RWPE2 (cell line): ENCODE results near the gene PTPN6.
A peak's percentile ranks its signal among the peaks of the same experiment; 100 is the strongest.

Experiments
- ATAC-seq: fragments of 200-7000 bp; cut with Tn5 transposase; 3 replicates; pipeline ENCODE4 v1.9.1; 2021; ENCODE audit warnings: low read depth
- DNase-seq: peaks from one replicate; pipeline ENCODE4 v3.0.0-alpha.2; 2020; ENCODE audit warnings: low spot score
- H3K27ac ChIP-seq: fragments of 450-650 bp; 2 replicates; pipeline ENCODE4 v1.5.1; 2017; ENCODE audit warnings: mild to moderate bottlenecking; ENCODE audit not compliant: poor library complexity, severe bottlenecking
- H3K27me3 ChIP-seq: fragments of 250-450 bp; sonication (Bioruptor Pico); 2 replicates; pipeline ENCODE4 v1.5.1; 2021; ENCODE audit warnings: mild to moderate bottlenecking, moderate library complexity; ENCODE audit not compliant: insufficient read depth, poor library complexity, severe bottlenecking
- H3K36me3 ChIP-seq: fragments of 250-450 bp; sonication (Bioruptor Pico); 2 replicates; pipeline ENCODE4 v1.5.1; 2020; ENCODE audit warnings: low read depth, mild to moderate bottlenecking, moderate library complexity
- H3K4me1 ChIP-seq: fragments of 250-450 bp; sonication (Bioruptor Pico); 2 replicates; pipeline ENCODE4 v1.5.1; 2021; ENCODE audit warnings: mild to moderate bottlenecking, moderate library complexity; ENCODE audit not compliant: insufficient read depth, poor library complexity, severe bottlenecking
- H3K4me3 ChIP-seq: fragments of 250-450 bp; sonication (Bioruptor Pico); 2 replicates; pipeline ENCODE4 v1.5.1; 2021; ENCODE audit warnings: mild to moderate bottlenecking, moderate library complexity; ENCODE audit not compliant: severe bottlenecking
- H3K9me3 ChIP-seq: fragments of 250-450 bp; sonication (Bioruptor Pico); 2 replicates; pipeline ENCODE4 v1.5.1; 2021; ENCODE audit warnings: mild to moderate bottlenecking, moderate library complexity; ENCODE audit not compliant: severe bottlenecking
- TF ChIP-seq, protein P1 (sequence below): fragments of 450-650 bp; IDR thresholded peaks from one replicate; pipeline ENCODE4 v1.5.1; 2017; ENCODE audit warnings: mild to moderate bottlenecking, moderate library complexity; ENCODE audit not compliant: poor library complexity, severe bottlenecking

PTPN6 gene

DNA sequence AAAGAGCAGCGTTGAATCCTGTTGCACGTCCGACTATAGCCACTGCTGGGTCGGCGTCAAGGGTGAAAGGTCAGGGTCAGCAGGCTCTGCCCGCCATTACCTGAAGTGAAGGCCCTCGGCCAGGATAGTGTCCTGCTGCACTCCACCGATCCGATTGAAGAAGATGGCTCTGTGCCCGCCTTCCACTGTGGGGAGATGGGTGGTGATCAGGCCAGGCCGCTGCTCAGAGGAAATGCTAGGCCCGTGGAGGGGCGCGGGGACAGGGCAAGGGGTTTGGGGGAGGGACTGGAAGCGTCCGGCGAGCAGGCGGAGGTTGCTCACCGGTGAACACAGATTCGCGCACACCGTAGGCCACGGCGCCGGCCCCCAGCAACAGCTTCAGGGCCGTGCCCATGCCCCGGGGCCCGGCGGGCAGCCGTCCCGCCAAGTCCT lies 19.0 kb downstream of the PTPN6 start:
- Histone ChIP-seq H3K36me3 (peaks cover 73% of the 10 kb centered on the region), H3K4me3 (peak overlapping the region; percentile 94), H3K27ac (peak overlapping the region; percentile 71), H3K27me3 (no peaks in the 10 kb centered on the region), H3K9me3 (no peaks in the 10 kb centered on the region), H3K4me1 (peaks cover 7% of the 10 kb centered on the region)
- ATAC-seq = peak; percentile 51
- TF ChIP-seq, protein P1, sequence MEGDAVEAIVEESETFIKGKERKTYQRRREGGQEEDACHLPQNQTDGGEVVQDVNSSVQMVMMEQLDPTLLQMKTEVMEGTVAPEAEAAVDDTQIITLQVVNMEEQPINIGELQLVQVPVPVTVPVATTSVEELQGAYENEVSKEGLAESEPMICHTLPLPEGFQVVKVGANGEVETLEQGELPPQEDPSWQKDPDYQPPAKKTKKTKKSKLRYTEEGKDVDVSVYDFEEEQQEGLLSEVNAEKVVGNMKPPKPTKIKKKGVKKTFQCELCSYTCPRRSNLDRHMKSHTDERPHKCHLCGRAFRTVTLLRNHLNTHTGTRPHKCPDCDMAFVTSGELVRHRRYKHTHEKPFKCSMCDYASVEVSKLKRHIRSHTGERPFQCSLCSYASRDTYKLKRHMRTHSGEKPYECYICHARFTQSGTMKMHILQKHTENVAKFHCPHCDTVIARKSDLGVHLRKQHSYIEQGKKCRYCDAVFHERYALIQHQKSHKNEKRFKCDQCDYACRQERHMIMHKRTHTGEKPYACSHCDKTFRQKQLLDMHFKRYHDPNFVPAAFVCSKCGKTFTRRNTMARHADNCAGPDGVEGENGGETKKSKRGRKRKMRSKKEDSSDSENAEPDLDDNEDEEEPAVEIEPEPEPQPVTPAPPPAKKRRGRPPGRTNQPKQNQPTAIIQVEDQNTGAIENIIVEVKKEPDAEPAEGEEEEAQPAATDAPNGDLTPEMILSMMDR = no peak
- DNase-seq = peak; percentile 64

DNA sequence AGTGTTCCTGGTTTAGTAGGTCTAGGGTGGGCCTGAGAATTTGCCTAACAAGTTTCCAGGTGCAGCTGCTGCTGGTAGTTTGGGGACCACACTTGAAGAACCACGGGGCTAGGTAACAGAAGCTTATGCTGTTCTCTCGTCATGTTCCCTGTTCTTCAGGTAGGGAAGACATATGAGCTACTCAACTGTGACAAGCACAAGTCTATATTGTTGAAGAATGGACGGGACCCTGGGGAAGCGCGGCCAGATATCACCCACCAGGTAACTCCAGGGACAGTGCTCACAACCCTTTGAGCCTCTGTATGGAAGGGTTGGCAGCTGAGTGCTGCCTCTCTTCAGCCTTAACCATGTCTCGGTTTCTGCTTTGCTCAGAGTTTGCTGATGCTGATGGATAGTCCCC lies 23.0 kb downstream of the PTPN6 start:
- Histone ChIP-seq H3K9me3 (no peaks in the 10 kb centered on the region), H3K4me1 (peaks cover 2% of the 10 kb centered on the region), H3K36me3 (peaks cover 62% of the 10 kb centered on the region), H3K27me3 (no peaks in the 10 kb centered on the region), H3K4me3 (no peak overlapping the region), H3K27ac (no peak overlapping the region)
- DNase-seq = no peak
- TF ChIP-seq, protein P1 = no peak
- ATAC-seq = no peak

DNA sequence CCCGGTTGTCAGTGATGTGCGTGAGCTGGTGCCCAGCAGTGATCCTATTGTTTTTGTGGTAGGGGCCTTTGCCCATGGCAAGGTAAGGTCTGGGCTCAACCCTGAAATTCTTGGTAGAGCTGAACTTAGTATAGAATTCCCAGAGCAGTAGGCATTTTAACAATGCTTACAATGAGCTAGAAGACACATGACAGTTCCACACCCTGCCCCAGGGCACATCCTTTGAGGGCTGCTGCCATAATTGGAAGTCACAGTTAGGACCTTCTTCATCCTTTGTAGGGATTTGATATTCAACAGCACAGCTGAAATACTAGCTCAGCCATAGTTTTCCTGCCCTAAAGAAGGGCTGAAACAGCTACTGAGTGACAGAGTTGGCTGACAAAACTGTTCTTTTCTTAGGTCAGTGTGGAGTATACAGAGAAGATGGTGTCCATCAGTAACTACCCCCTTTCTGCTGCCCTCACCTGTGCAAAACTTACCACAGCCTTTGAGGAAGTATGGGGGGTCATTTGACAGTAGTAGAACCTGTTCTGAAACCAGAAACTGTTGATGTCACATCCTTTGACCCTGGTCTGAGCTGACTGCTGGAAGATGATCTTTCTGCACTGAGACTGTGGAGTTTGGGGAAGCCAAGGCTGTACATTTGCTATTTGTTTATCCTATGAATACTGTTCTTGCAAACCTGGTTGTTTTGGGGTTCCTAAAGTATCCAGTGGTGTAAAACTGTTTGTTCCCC lies 24.3 kb downstream of the PTPN6 start:
- no peak for ATAC-seq
- no peak overlapping the region for H3K27ac ChIP-seq
- H3K4me3 ChIP-seq = no peak overlapping the region
- no peak for DNase-seq
- no peaks in the 10 kb centered on the region for H3K27me3 ChIP-seq
- H3K9me3 ChIP-seq = no peaks in the 10 kb centered on the region
- H3K36me3 ChIP-seq = peaks cover 58% of the 10 kb centered on the region
- no peaks in the 10 kb centered on the region for H3K4me1 ChIP-seq
- TF ChIP-seq, protein P1 = no peak

DNA sequence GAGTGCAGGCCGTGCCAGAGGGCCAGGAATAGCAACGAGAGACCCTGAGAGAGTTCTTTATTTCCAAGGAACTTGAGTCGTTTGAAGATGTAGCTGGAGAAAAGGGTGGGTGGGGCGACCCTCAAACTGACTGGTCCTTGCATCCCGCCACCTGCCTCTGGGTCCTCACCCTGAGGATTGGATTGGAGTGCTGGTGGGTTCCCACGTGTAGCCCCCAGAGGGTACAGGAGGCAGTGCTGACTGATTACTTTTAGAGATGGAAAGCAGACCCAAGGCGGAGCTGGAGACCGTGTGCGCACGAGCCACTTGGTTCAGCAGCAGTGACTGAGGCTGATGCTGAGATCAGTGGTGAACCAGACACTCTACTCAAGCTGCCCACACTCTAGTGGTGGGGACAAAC lies 26.5 kb downstream of the PTPN6 start:
- Histone ChIP-seq H3K27ac (no peak overlapping the region), H3K4me3 (no peak overlapping the region), H3K9me3 (no peaks in the 10 kb centered on the region), H3K36me3 (peaks cover 67% of the 10 kb centered on the region), H3K27me3 (no peaks in the 10 kb centered on the region), H3K4me1 (no peaks in the 10 kb centered on the region)
- no peak for DNase-seq
- TF ChIP-seq, protein P1 = no peak
- no peak for ATAC-seq

DNA sequence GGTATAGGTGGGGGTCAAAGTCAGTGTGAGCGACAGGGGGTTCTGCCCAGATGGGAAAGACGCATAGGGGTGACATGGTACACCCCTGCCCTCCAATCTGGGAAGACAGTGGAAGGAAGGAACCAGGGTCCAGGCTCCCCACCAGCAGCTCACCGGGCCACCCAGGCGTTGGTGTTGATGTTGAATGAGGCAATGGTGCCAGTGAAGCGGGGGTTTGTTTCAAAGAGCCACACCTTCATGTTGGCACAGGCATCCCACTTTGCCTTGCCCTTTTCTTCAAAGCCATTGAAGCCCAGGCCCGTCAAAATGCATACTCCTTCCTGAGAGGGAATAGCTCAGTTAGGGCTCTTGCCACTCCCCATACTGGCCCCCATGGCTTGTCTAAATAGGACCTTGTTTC lies 27.0 kb downstream of the PTPN6 start:
- Histone ChIP-seq H3K4me1 (no peaks in the 10 kb centered on the region), H3K36me3 (peaks cover 72% of the 10 kb centered on the region), H3K27me3 (no peaks in the 10 kb centered on the region), H3K9me3 (no peaks in the 10 kb centered on the region), H3K4me3 (no peak overlapping the region), H3K27ac (no peak overlapping the region)
- DNase-seq = no peak
- TF ChIP-seq, protein P1 = no peak
- no peak for ATAC-seq
